T follicular helper cell (primary cell): Measurements from ENCODE around the gene RAMP1.

ENCODE experiments used
- DNase-seq: peaks from one replicate; pipeline ENCODE4 v3.0.0-alpha.2; 2020; ENCODE audit warnings: low read depth

The RAMP1 gene

GRCh38 chr2:237876951-237877491, 17.6 kb downstream of the RAMP1 start:
- DNase-seq: no peak

DNA sequence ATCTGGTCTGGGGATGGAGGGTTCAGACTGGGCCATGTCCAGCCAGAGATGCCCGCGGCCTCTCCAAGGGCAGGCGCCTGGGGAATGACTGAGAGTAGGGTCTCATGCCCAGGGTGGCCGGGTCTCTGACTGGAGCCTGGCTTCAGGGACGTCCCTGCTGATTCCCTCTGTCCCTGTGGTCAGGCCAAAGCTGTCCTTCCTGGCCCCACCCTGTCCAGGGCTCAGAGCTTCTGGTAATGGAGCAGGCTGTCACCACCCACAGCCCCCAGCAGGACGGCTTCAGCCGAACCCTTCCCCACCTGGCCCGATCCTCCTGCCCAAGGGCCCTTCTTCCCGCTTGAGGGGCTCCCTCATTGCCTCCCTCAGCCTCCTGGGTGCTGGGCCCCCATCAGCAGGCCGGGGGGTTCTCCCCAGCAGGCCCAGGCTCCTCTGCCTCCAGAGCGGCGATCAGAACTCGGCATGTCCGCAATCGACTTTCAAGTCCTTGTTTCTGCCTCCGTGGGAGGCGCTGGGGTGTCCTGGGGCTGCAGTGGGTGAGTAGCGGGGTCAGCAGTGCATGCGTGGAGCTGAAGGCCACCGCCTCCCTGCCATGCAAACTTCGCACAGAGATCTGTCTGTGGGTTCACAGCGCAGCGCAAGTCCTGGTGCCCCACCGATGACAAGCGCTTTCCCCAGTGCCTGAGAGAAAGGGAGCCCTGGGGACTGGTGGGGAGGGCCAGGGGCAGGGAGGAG, 18.3 kb downstream of the RAMP1 start:
- DNase-seq: no peak

GRCh38 chr2:237878321-237879057, 19.1 kb downstream of the RAMP1 start:
- DNase-seq: no peak

DNA sequence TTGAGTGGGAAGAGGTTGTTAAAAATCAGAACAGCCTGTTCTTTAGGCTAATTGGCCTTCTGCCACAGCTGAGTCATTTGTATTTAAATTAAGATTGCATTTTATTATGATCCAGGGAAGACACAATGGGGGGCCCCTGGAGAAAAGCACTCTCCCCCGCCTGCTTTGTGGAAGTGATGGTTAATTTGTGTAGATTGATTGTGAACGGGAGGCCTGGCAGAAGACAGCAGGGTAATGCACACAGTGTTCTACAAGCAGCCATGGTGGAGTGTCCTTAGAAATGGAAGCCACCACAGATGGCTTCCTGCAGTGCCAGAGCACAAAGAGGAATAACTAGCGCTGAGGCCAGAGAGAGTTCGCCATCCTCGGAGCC, 19.6 kb downstream of the RAMP1 start:
- no peak for DNase-seq

- no peak for DNase-seq
Observed at GRCh38 chr2:237879991-237880560, 20.7 kb downstream of the RAMP1 start.

DNA sequence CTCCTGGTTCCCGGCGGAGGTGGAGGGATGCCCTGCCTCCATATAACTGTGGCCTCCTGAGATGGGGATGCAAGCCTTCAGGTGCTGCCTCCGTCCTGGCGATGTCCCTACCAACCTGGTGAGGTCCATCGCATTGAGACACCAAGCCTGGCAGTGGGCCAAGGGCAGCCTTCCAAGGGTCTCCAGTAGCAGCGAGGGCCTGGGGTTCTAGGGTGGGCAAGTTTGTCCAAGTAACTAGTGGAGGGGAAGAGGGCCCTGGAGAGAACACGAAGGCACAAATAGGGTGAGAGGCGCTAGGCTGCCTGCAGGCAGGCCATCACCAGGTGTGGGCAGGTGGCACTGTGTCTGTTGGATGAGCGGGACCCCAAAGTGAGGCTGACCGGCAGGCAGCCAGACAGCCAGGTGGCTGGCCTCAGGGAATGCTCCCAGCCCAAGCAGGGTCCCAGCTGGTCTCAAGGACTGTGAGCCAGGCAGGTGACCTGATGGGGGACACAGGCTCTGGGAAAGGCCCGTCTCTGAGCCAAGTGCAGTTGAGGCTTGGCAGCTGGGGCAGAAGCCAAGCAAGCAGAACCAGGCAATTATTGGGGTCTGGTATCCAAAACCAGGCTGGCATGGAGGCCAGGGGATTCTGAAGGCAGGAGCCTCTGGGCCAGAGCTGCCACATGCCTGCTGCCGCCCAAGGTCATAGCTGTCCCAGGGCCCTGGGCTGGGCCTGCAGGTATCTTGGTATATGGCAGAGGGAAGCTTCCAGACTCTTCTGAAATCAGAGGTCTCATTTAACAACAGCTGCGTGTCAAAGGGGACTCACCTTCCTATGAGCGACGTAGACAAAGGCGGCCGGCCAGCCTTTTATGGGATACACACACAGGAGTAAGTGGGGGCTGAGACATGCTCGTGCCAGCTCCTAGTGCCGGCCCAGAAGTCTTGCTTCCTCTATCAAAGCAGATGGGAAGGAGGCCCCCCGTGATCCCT, 23.4 kb downstream of the RAMP1 start:
- no peak for DNase-seq

DNA sequence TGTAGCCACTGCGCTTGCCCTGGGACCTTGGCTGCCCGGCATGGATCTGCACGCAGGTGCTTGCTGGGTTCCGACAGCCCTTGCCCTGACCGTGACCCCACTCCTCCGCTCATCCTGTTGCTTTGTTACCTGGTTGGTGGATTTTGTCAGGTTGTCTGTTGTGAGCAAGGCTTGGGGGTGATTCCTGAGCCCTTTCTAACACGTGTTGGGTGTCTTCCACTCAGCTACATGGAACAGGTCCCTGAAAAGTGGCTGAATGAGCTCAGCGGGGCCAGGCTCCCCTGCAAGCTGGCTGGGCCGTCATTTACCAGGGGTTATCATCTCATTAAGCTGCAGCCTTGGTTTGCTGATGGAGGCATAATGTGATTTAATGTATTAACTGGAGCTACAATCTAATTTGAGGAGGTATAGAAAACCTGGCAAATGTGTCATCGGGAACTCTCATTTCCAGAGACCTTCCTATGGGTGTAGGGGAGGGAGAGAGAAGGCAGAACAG, 24.6 kb downstream of the RAMP1 start:
- DNase-seq: no peak

- DNase-seq: no peak
Observed at GRCh38 chr2:237884681-237885080, 25.3 kb downstream of the RAMP1 start.

- no peak for DNase-seq
Observed at GRCh38 chr2:237885111-237885930, 25.9 kb downstream of the RAMP1 start.

DNA sequence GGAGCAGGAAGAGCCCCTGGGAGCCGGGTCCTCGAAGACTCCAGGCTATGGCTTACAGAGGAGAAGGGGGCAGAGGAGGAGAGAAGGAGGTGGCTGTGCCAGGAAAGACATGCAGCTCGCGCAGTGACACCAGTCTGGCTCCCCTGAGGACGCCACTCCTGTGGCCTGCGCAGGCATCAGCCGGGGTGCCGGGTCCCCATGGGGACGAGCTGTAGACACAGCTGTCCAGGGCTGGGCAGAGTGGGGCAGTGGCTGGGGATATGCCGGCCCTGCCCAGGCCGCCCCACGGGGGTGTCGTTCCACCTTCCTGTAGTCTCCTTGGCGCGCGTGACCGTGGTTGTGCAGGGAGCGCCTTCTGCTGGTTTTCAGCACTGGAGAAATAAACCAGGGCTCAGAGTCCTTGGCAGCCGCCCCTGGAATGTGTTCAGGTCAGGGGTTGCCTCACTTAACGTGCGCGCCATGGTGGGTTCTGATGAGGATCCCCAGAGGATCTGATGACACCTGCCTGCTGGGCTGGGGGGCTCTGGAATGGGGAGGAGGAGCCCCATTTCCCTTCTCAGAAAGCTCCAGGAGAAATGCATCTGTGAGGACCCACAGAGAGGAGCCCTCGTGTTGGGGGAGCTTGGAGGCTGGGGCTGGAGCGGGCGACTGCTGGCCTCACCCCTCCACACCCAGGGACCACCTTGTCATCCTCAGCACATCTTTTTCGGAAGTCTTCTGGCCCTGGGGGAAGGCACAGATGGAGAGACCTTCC, 26.7 kb downstream of the RAMP1 start:
- DNase-seq: no peak

GRCh38 chr2:237886685-237887481, 27.5 kb downstream of the RAMP1 start:
- DNase-seq: no peak

DNA sequence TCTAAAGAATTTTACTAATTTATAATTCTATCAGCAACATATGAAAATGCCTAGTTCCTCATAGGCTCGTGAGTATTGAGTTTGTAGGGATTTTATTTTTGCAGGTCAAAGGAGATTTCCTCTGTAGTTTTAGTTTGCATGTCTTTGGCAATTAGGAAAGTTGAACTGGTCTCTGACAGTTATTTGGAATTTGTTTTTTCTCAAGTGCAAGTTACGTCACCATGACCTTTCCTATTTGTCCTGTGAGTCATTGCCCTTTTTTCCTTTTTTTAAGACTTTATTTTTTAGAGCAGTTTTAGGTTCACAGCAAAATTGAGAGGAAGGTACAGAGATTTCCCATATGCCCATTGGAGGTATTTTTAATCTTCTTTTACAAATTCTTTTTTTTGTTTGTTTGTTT, 29.0 kb downstream of the RAMP1 start:
- no peak for DNase-seq

DNA sequence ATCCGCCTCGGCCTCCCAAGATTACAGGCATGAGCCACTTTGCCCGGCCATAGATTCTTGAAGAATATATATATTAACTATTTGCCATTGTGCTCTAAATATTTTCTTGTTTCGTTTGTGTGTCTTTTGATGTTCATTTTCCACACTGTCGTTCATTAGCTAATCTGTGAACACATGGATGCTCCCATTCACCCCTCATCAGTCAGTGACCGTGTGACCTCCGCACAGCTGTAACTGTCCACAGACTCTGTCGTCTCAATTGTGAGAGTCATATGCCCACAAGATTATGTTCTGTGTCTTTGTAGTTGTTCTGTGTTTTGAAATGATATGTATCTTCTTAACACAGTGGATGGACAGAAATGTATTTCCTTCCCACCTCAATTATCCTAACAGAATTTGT, 29.6 kb downstream of the RAMP1 start:
- no peak for DNase-seq

DNA sequence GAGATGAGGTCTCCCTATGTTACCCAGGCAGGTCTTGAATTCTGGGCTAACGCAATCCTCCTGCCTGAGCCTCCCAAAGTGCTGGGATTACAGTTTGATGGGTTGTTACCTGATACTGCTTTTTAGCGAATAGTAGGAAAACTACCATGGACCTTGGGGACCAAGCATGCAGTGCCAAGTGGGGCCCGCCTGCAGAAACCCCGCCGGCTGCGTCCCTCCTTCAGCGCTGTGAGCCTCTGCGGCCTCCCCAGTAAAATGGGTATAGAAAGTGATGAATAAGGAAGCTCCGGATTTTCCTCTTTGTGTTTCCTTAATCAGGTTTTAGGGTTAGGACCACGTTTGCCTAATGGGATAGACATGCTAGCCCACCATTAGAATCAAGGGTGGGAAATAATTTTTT, 30.4 kb downstream of the RAMP1 start:
- DNase-seq: no peak

- no peak for DNase-seq
Observed at GRCh38 chr2:237892478-237892877, 33.1 kb downstream of the RAMP1 start.

GRCh38 chr2:237892984-237893595, 33.7 kb downstream of the RAMP1 start:
- DNase-seq: no peak

DNA sequence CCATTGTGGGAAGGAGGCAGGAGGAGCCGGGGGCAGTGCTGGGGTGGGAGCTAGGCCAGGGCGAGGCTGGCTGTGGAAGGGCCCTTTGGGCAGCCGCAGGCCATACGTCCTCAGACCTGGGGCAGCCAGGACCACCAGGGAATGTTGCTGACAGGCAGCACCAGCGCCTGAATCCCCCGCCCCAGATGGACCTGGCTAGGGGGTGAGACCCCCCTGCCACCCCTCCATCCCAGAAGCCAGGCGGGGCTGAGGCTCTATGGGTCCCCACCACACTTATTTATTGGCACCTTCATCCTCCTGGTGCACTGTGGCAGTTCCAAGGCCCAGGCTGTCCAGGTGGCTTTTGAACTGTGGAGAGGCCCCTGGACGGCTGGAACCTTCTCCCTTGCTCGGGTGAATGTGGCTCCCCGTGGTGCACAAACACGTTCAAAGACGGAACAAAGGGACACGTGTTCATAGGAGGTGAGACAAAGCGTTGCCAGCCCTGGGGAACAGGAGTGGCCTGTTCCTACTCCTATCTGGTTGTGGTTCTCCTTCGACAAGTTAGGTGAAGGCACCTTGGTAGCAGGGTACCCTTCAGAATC, 35.1 kb downstream of the RAMP1 start:
- no peak for DNase-seq

DNA sequence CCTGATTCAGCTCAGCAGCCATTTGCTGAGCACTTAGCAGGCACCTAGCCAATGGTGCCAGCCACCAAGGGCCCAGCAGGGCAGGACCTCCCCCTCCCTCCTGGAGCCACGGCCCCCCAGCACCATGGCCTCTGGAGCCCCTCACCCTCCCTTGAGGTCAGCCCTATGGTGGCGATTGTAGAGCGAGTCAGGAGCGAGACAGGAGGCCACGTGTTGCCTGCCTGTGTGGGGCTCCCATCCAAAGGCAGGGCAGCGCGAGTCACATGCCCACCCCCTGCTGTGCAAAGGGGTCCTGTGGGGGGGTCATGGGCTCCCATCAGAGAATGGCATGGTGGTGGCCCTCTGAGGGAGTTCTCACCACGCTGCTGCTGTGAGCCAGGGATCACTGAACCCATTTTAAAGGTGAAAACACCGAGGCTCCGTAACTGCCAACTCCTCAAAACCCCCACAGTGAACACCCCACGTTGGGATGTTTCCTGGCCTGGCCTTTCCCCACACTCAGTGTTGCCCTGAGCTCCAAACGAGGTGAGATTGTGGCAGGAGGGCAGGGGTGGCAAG, 35.6 kb downstream of the RAMP1 start:
- no peak for DNase-seq
